ENCODE data around the gene WFS1. TPM values are rescaled to one million over a fixed set of nuclear protein-coding genes. Genes with fewer than 3 reads are reported as not detected.

Gene WFS1
- total RNA-seq, 2 experiments from 2014 or later, result 1.3 to 1.7 TPM

DNA sequence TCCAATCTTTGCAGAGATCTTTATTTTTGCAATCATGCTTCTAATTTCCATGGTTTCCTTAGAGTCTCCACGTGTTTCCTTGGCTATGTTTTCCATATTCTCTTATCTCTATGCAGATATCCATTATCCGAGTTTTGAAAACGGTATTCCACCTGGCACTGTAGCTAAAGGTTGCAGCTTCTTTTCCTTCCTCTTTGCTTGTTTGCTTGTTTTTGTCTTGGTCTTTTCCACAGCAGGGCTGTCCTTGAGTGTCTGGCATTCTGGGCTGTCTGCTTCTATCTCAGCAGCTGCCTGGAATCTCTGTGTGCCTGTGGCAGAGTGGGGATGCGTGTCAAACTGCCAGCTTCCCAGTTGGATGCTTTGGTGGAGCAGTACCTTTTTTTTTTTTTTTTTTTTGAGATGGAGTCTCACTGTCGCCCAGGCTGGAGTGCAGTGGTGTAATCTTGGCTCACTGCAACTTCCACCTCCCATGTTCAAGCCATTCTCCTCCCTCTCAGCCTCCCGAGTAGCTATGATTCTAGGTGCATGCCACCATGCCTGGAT is 46.9 kb downstream of the WFS1 start:
- H3K4me3 Mint-ChIP-seq, result no peak overlapping the region

DNA sequence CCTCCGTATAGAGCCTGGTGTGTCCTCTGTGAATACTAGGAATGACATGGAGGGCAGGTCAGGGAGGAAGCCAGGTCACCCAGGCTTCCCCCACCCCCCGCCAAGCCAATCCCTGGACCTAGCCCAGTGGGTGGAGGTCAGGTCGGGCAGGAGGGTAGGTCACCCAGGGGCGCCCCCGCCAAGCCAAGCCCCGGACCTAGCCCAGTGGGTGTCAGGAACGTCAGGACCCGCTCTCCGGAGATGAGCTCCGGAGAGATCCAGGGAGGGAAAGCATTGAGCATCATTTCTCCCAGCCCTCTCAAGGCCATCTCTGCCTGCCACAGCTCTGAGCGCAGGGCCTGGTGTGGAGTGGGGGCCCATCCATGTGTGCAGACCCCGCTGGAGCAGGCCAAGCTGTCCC is 48.6 kb downstream of the WFS1 start:
- CTCF ChIA-PET, result no interaction called here
- H3K4me1 ChIP-seq (ENCODE audit: insufficient read depth, low read length), result no peaks in the 10 kb centered on the region
- Mint-ChIP-seq H3K27ac (no peak overlapping the region), H3K4me3 (no peak overlapping the region), H3K36me3 (ENCODE audit: low read depth) (no peaks in the 10 kb centered on the region), H3K27me3 (peaks cover 61% of the 10 kb centered on the region), H3K4me1 (ENCODE audit: low read depth) (no peaks in the 10 kb centered on the region), H3K9me3 (peaks cover 2% of the 10 kb centered on the region)
- intact Hi-C loops (cut with DNase I, micrococcal nuclease), result no loop called here
- no peaks in the 10 kb centered on the region for H3K36me3 ChIP-seq (ENCODE audit: insufficient read depth, low read length)
- TF ChIP-seq, protein P1, sequence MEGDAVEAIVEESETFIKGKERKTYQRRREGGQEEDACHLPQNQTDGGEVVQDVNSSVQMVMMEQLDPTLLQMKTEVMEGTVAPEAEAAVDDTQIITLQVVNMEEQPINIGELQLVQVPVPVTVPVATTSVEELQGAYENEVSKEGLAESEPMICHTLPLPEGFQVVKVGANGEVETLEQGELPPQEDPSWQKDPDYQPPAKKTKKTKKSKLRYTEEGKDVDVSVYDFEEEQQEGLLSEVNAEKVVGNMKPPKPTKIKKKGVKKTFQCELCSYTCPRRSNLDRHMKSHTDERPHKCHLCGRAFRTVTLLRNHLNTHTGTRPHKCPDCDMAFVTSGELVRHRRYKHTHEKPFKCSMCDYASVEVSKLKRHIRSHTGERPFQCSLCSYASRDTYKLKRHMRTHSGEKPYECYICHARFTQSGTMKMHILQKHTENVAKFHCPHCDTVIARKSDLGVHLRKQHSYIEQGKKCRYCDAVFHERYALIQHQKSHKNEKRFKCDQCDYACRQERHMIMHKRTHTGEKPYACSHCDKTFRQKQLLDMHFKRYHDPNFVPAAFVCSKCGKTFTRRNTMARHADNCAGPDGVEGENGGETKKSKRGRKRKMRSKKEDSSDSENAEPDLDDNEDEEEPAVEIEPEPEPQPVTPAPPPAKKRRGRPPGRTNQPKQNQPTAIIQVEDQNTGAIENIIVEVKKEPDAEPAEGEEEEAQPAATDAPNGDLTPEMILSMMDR (IDR thresholded peaks at IDR 0.05), result no peak
- no peak overlapping the region for H3K27ac ChIP-seq (ENCODE audit: low read depth in 1 of 2, low read length in 2 of 2)
- DNase-seq (no peak), ATAC-seq (ENCODE audit: poor library complexity) (no peak)
- peaks cover 8 to 19% of the 10 kb centered on the region in 2 experiments for H3K27me3 ChIP-seq (ENCODE audit: control insufficient read depth in 1 of 2, insufficient read depth in 2 of 2, low read length in 2 of 2)
- peaks cover 0 to 19% of the 10 kb centered on the region in 2 experiments for H3K9me3 ChIP-seq (ENCODE audit: control insufficient read depth in 1 of 2, insufficient read depth in 1 of 2, low read length in 2 of 2)
- no peak overlapping the region for H3K4me3 ChIP-seq (ENCODE audit: low read length)
- POLR2A ChIA-PET, result no interaction called here

More for the DNA sequence above, 46.9 kb downstream of the WFS1 start:
- Histone ChIP-seq H3K36me3 (ENCODE audit: insufficient read depth, low read length) (no peaks in the 10 kb centered on the region), H3K9me3 (ENCODE audit: control insufficient read depth in 1 of 2, insufficient read depth in 1 of 2, low read length in 2 of 2) (peaks cover 0 to 19% of the 10 kb centered on the region in 2 experiments), H3K27me3 (ENCODE audit: control insufficient read depth in 1 of 2, insufficient read depth in 2 of 2, low read length in 2 of 2) (peaks cover 2 to 12% of the 10 kb centered on the region in 2 experiments), H3K27ac (ENCODE audit: low read depth in 1 of 2, low read length in 2 of 2) (no peak overlapping the region), H3K4me3 (ENCODE audit: low read length) (no peak overlapping the region), H3K4me1 (ENCODE audit: insufficient read depth, low read length) (no peaks in the 10 kb centered on the region)
- TF ChIP-seq, protein P1 (IDR thresholded peaks at IDR 0.05), result no peak
- Mint-ChIP-seq H3K27ac (no peak overlapping the region), H3K27me3 (peaks cover 58% of the 10 kb centered on the region), H3K36me3 (ENCODE audit: low read depth) (no peaks in the 10 kb centered on the region), H3K4me1 (ENCODE audit: low read depth) (no peaks in the 10 kb centered on the region), H3K9me3 (peaks cover 2% of the 10 kb centered on the region)
- POLR2A ChIA-PET, result interaction anchor here (0.6 kb wide), 1 partner anchor 16 kb away, joined by 3 read pairs; no protein-coding TSS in a partner anchor
- CTCF ChIA-PET, result interaction anchor here (0.7 kb wide), 1 partner anchor 11 kb away, joined by 3 read pairs; no protein-coding TSS in a partner anchor
- intact Hi-C loops (cut with DNase I, micrococcal nuclease), result no loop called here
- DNase-seq (no peak), ATAC-seq (ENCODE audit: poor library complexity) (no peak)

GRCh38 chr4:6319530-6320150 is 50.0 kb downstream of the WFS1 start:
- CTCF ChIA-PET, result interaction anchor here (1.1 kb wide), 1 partner anchor 69 kb away, joined by 3 read pairs; no protein-coding TSS in a partner anchor
- Histone ChIP-seq H3K4me1 (ENCODE audit: insufficient read depth, low read length) (no peaks in the 10 kb centered on the region), H3K36me3 (ENCODE audit: insufficient read depth, low read length) (no peaks in the 10 kb centered on the region), H3K4me3 (ENCODE audit: low read length) (no peak overlapping the region), H3K27ac (ENCODE audit: low read depth in 1 of 2, low read length in 2 of 2) (no peak overlapping the region), H3K27me3 (ENCODE audit: control insufficient read depth in 1 of 2, insufficient read depth in 2 of 2, low read length in 2 of 2) (peaks cover 16 to 21% of the 10 kb centered on the region in 2 experiments), H3K9me3 (ENCODE audit: control insufficient read depth in 1 of 2, insufficient read depth in 1 of 2, low read length in 2 of 2) (peaks cover 0 to 19% of the 10 kb centered on the region in 2 experiments)
- Mint-ChIP-seq H3K36me3 (ENCODE audit: low read depth) (no peaks in the 10 kb centered on the region), H3K27me3 (peaks cover 54% of the 10 kb centered on the region), H3K4me1 (ENCODE audit: low read depth) (no peaks in the 10 kb centered on the region), H3K9me3 (peaks cover 2% of the 10 kb centered on the region), H3K4me3 (no peak overlapping the region), H3K27ac (no peak overlapping the region)
- TF ChIP-seq, protein P1 (IDR thresholded peaks at IDR 0.05), result no peak
- intact Hi-C loops (cut with DNase I, micrococcal nuclease), result no loop called here
- ATAC-seq (ENCODE audit: poor library complexity), result no peak
- POLR2A ChIA-PET, result no interaction called here
- DNase-seq, result no peak
